DMS 273 treated with DMSO at 0.1 percent for 48 hours (cell line): Measurements from ENCODE around the gene USP16.
"Not testable (repeated sequence)": the region's sequence is repeated elsewhere in the genome, so short reads cannot be mapped to it uniquely, and the experiment has no call there.

ENCODE experiments used
- DNase-seq: peaks from one replicate; lab custom pipeline; 2025; lab: John Stamatoyannopoulos, UW

USP16 gene

DNA sequence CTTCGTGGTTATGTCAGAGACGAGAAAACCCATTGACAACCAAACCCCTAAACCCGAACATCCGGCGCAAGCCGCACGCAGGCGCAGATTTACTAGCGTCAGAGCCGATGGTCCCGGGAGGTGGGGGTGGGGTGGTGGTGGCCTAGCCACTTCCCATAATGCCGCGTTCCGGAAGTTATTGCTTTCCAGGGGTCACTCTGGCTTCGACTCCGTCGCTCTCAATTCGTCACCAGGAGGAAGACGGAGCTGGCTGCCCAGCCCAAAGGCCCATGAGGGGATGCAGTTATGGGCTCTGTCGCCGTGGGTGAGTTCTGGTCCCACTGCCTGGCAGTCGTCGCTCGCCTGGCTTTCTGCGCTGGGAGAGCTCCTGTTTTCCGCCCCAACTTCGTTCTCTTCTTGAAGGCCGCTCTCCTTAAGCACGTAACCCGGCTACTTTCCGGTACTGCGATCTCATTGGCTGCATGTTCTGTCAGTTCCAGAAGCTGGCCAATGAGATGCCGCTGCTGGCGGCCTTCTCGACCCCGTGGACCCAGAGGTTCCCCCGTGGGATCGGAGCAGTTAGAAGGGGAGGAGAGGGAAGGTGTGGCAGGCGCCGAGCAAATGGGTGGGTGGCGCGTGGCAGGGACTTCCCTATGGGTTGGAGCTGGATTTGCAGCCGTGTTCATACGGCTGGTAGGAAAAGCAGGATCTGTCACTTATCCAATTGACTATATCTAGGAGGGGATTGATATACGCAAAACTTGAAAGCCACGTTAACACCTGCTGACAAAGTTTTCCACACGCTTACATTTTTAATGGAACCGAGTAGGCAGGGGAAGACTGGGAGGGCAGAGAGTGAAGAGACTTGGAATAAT, at the start of gene USP16:
Gene USP16, plus strand, starts transcription at position 195 of the 854 bp plus-strand sequence. CDS start 3,246 bp downstream, outside the sequence.
- DNase-seq, result peak; percentile 95

DNA sequence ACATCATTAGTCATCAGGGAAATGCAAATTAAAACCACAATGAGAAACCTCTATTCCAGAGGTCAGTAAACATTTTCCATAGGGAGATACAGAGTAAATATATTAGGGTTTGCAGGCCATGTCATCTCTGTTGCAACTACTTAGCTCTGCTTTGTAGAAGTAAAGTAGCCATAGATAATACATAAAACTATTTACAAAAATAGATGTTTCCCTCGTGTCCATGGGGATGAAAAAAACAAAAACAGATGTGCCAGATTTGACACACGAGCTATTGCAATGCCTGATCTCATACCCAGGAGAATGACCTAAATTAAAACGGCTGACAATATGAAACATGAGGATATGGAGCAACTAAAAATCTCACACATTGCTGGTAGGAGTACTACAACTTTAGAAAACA, 49.1 kb upstream of the USP16 start:
- no peak for DNase-seq

DNA sequence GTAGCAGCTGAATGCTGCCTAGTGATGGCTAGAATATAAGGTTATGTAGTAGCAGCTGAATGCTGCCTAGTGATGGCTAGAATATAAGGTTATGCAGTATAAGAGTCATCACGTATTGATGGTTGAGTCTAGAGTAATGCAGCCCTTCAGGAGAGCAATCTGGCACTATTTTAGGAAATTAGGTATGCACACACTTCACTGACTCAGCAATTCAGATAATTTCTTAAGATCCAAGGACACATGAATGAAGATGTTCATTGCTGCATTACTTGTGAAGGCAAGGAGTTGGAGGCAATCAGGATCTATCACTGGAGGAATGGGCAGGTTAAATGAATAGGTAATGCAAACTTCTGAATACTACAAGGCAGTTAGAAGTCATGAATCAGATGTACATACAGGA, 45.4 kb upstream of the USP16 start:
- DNase-seq, result no peak

DNA sequence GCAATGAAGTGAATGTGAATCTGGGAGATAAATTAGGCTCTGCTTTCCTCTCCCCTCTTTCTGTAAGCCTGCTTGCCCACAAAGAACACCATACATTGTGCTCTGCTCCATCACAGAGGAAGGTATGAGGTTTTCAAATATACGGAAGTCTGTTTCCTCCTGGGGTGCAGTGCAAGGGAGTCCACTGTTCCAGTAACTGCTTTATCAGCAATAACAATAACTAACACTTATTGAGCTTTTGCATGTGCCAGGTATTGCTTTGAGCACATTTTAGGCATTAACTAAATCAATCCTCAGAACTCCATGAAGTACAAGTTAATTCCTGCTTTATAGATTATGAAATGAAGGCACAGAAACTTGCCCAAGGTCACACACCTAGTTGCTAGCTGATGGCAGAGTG, 41.8 kb upstream of the USP16 start:
- no peak for DNase-seq

DNA sequence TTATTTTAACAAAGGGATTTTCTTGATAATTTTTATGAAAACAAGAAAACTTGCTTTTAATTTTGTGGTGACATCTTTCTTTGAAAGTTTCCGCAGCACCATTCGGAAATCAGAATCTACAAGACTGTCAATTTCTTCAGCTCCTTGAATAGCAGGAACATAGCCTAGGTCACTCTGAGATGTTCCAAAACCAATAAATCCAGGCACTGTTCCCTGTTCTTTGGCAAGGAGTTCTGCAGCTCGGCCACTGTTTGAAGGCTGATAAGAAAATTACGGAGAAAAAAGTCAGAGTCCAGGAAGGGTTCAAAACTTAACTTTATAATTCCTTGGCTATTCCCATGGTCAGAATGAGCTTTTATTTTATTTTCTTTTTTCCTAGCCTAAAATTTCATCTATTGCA, 37.8 kb upstream of the USP16 start:
- no peak for DNase-seq

DNA sequence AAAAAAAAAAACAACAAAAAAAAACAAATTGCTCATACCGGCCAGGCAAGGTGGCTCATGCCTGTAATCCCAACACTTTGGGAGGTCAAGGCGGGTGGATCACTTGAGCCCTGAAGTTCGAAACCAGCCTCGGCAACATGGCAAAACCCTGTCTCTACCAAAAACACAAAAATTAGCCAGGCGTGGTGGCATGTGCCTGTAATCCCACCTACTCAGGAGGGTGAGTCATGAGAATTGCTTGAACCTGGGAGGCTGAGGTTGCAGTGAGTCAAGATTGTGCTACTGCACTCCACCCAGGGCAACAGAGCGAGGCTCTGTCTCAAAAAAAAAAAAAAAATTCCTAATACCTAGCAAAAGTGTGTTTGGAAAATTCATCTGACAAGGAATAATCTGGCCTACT, 36.3 kb upstream of the USP16 start:
- not testable (repeated sequence) for DNase-seq

DNA sequence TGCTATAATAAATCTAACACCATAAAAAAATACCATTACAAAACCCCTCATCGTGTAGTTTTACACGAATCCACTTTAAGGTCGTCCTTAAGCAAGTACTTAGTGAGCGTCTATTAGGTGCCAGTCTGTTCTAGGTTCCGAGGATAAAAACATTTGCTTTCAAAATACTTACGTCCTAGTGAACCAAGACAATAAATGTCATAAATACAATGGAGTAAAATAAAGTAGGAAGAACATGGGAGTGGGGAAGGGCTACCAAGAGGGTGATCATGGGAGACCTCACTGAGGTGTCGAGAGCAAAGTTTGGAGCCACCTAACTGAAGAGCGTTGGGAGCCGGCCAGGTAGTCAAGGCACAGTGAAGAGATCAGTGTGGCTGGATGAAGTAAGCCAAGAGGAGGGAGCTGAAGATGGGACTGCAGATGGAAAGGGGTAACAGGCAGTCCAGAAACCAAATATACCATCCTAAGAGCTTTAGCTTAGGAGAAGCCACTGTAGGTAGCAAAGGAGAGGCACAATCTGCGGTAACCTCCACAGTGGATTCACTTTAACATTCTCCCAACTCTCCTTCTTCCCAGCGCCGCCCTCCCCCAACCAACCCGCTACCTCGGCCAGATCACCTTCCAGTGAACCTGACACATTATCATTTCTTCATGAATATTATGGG, 32.5 kb upstream of the USP16 start:
- no peak for DNase-seq

DNA sequence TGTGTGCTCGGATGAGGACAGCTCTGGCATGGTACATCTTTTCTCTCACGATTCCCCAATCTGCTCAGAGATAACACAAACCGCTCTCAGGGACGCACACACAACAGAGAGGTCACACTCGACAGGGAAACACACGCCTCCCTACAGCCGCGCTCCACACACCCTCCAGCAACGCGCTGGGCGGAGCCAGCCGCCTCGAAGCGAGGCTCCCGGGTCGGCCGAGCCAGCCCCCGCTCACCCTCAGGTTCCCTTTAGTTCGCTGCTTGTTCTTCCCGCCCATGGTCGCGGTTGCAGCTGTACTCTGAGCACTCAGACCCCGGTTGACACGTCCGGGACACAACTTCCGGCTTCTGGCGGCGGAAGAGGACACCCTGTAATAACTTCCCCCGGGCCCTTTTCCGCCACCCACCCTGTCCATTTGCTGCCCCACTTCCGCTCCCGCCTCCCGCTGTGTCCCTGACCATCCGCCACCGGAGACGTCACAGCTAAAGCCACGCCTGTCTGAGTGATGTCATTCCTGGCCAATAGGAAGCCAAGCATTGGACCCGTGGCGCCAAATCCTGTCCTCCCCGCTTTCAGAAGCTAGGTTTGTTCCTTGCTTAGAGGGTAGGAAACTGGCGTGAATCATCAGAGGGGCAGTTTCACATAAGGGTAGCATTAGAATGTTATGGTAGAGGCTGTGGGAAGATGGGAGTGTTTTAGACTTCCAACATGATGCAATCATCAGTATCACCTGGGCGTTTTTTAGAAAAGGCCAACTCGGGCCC, 31.8 kb upstream of the USP16 start, which contains the start of gene LTN1:
Gene LTN1, minus strand, starts transcription at position 352 of the 767 bp plus-strand sequence. Its CDS starts 72 bp downstream, at position 280.
- peak; percentile 98 for DNase-seq

DNA sequence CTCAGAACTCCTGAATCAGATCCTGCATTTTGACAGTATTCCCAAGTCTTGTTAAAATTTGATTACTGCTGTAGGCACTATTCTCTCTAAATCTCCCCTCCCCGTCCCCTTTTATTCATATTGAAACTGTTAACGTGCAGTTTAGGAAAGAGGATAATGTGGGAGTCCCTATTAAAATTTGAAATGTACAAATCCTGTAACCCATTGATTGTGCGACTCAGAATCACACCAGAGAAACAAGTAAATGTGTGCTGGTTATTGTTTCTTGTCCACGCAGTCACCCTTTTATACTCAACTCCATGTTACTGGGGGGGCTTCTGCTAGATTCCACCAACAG, 31.2 kb upstream of the USP16 start:
- DNase-seq, result no peak

DNA sequence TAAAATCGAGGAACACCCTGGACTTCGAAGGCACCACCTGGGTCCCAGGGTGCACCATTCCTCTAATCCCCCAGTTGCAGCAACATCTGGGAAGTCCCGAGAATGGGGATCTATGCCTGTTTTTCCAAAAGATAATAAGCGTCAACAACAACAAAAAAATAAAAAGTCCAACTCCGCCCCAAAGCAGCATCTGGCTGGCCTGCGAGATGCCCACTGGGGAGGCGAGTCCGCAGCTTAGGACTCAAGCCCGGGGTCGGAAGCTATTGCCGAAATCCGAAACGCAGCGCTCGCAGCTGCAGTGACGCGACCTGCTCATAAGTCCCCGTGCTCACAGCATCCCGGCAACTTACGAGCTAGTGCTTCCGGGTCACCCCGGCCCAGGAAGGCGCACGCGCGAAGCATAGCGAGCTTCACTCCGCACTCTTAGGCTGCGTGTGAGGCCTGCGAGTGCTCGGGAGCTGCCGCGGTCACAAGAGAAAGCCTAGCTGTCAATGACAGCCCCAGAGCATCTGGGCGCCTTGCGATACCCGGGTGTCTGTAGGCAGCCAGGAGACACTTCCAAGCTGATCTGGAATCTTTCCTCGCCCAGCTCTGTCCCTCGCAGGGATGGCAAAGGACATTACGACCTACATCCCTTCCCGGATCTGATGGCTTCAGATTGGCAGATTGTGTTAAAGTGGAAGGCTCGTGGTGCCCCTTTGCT, 21.9 kb upstream of the USP16 start:
- DNase-seq, result peak; percentile 60

DNA sequence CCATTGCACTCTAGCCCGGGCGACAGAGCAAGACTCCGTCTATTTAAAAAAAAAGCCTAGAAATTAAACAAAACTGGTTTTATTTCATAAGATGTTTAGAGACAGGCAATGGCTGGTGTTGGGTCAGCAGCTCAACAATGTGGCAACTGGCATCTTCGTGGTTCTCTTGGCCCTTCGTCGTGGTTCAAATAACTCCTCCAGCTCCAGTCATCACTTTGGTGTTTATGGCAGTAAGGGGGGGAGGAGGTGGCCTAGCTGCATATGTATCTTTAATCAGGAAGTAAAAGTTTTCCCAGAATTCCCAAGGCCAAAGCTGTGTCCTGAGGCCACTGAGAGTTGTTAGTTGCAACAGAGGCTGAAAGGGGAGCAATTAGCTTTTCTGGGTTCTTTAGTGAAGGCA, 18.8 kb upstream of the USP16 start:
- no peak for DNase-seq

DNA sequence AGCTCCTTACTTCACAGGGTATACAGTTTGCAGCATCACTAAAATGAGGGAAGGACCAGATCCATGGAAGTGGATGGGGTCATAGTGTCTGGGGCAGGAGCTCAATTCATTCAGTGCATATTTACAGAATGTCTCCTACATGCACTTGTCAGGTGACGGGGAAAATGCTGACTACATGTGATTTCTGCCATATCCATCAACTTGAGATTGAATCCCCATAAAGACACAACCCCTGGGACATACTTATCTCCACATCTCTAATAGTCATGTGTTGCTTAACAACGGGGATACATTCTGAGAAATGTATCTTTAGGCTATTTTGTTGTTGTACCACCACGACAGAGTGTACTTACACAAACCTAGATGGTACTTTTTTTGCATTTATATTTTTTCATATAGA, 17.3 kb upstream of the USP16 start:
- no peak for DNase-seq

DNA sequence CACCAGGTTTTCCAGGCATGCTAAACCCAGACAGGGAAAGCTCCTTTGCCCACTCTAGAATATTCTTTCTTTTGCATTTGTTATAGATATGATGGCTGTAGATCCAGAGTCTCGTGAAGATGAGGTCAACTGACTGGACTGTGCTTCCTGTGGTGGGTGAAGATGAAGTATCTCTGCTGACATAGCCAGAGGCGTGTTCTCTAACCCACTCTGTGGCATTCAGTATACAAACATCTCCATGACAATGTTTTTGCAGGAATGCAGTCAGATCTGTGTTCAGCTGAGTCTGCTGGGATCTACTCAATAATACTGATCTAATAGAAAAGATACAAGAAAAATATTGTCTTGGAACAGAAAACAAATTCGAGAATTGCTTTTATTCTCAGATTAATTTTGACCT, 16.7 kb upstream of the USP16 start:
- DNase-seq, result no peak

DNA sequence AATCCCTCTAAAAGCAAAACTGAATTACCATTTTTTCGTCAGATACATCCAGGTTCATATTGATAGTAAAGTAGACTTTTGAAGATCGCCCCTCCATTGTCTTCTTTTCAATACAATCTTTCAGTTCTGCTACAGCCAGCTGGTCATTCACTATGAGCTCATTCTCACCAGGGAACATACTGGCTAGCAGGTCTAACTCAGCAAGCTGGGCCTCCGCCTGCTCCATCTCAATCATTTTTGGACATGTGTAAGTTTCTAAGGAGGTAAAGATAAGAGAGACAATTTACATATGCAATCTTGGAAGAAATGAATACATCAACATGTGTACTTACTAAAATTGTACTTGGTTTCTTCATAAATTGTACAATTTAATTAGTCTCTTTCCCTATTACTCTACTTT, 16.1 kb upstream of the USP16 start:
- no peak for DNase-seq

DNA sequence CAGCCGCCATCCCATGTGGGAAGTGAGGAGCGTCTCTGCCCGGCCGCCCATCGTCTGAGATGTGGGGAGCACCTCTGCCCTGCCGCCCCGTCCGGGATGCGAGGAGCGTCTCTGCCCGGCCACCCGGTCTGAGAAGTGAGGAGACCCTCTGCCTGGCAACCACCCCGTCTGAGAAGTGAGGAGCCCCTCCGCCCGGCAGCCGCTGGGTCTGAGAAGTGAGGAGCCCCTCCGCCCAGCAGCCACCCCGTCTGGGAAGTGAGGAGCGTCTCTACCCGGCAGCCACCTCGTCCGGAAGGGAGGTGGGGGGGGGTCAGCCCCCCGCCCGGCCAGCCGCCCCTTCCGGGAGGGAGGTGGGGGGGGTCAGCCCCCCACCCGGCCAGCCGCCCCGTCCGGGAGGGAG, 13.2 kb upstream of the USP16 start:
- DNase-seq, result not testable (repeated sequence)

DNA sequence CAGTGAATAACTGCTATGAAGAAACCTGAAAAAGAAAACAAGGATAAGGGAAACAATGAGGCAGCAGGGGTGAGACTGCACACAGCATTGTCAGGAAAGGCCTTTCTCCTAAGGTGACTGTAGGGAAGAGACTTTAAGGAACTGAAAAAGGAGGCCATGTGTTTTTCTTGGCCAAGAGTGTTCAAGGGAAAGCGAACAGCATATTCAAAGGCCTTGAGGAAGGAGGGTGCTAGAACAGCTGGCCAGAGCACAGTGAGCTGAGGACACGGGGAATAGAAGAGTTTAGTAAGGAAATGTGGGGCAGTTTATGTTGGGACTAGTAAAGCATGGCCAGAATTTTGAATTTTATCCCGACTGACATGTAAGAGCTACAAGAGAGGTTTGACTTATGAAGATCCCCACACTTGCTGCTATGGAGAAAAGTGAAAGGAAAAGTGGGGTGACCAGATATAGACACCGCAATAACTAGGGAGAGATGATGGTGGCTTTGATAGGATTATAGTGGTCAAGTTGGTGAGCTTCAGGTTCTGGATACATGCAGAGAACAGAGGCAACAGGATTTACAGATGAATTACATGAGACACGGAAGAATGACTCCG, 6.7 kb upstream of the USP16 start:
- no peak for DNase-seq

DNA sequence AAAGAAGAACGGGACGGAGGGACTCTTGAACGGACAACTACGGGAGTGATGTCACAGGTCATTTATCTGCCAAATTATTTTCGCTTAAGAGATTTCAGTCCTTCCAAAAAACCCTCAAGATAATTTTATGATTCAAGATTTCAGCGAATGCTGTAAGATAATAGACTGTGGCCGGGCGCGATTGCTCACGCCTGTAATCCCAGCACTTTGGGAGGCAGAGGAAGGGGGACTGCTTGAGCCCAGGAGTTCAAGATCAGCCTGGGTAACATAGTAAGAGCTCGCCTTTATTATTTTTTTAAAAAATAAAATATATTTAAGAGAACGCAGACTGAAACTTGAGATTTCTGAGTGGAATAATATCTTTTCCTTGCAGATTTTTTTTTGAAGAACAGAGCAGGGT, 5.9 kb upstream of the USP16 start:
- DNase-seq, result no peak

DNA sequence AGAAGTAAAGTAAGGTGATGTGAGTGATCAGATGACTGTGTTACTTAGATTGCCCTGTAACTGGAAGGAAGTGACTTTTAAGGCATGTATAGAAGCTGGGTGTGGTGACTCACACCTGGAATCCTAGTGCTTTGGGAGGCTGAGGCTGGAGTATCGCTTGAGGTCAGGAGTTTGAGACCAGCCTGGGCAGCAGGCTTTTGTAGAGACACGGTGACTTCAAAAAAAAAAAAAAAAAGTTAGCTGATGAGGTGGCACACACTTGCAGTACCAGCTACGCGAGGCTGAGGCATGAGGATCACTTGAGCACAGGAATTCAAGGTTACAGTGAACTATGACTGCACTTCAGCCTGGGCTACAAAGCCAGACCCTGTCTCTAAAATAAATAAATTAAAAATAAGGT, 2.3 kb upstream of the USP16 start:
- no peak for DNase-seq

DNA sequence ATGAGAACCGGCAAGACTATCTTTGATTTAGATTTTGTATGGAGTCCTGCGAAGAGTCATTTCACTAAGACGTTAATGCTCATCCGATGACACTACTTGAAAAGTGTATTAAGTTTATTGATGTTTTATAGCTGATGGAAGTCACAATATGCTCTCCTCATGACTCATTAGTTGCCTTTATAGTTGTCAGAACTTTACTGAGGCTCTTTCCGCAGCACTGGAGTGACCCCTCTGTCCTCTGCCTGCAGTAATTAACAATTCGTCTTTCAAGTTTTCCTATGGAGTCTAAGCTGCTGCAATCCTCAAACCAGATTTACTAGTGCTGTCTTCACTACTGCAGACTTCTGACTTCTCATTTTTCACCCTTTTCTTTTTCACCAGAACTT, 853 bp downstream of the USP16 start:
- no peak for DNase-seq

DNA sequence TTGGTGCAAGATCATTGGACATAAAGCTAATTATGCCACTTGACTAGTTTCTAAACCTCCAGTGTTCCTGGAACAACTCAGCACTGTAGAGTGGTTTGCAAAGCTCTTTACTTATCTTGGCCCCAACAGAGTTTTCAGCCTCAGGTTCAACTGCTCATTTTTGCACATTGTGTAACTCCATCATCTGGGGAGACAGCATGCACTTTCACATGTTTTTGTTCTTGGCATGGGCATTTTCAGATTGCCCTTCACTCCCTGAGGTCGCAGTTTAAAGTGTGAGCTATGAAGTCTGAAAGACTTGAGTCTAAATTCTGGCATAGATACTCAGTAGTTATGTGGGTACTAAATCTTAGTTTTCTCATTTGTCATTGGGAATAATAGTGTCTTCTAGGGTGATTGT, 5.1 kb downstream of the USP16 start:
- no peak for DNase-seq

DNA sequence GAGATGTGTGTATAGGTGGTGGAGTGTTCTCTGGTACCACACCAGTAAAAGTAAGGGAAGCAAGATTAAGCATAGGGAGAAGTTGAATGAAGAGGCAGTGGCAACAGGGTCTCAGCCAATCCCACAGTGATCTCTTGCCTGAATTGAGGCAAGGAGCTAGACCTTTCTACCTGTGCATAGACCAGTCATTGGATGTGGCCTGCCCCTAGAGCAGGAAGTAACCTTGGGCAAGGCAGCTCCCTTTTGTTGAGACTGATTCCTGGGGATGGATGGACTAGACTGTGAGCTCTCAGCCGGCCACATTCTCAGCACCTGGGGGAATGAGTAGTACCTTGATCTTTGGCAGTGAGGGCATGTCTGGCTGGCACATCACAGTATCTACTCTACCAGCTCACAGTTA, 6.4 kb downstream of the USP16 start:
- DNase-seq, result no peak

DNA sequence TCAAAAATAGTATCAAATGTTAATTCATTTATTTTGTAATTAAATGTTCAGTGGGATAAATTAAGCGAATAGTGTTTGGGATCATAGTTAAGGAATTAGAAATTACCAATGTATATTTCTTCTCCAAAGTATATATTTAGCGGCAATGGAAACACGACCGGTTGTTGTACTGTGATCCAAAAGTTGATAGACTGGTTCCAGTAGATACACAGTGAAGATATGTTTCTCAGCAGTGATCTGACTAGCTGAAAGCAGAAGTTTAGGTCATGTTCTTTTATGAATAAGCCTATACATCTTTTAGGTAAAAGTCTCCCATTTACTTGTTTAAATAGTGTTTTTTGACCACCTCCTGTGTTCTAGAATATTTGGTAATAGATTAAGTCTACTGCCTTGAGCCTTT, 8.8 kb downstream of the USP16 start:
- no peak for DNase-seq
